ENCODE measurements around the gene KRTAP10-4.

The KRTAP10-4 gene

GRCh38 chr21:44539046-44539445 lies 34.5 kb upstream of the KRTAP10-4 start:
- no peak for TF ChIP-seq CTCF (IDR thresholded peaks at IDR 0.05; ENCODE audit: low read depth, low read length)

GRCh38 chr21:44539991-44540666 lies 33.4 kb upstream of the KRTAP10-4 start, which contains the start of gene KRTAP10-1:
KRTAP10-1 (minus strand) TSS chr21:44540195; CDS start chr21:44540150, 45 bp downstream.
- no peak within 1 kb of the TSS for H3K4me3 ChIP-seq (ENCODE audit: low read depth, low read length)
- no peak for TF ChIP-seq CTCF (IDR thresholded peaks at IDR 0.05; ENCODE audit: low read depth, low read length)

More at GRCh38 chr21:44539046-44539445, 34.5 kb upstream of the KRTAP10-4 start:
- no peak overlapping the region for H3K4me3 ChIP-seq (ENCODE audit: low read depth, low read length)

GRCh38 chr21:44540741-44541288 lies 32.7 kb upstream of the KRTAP10-4 start:
- no peak for TF ChIP-seq CTCF (IDR thresholded peaks at IDR 0.05; ENCODE audit: low read depth, low read length)
- no peak overlapping the region for H3K4me3 ChIP-seq (ENCODE audit: low read depth, low read length)

- TF ChIP-seq CTCF (IDR thresholded peaks at IDR 0.05; ENCODE audit: low read depth, low read length): no peak
- H3K4me3 ChIP-seq (ENCODE audit: low read depth, low read length): no peak overlapping the region
Measured at GRCh38 chr21:44542716-44543115, 30.8 kb upstream of the KRTAP10-4 start.

- TF ChIP-seq CTCF (IDR thresholded peaks at IDR 0.05; ENCODE audit: low read depth, low read length): no peak
- H3K4me3 ChIP-seq (ENCODE audit: low read depth, low read length): no peak overlapping the region
Measured at GRCh38 chr21:44544566-44544965, 29.0 kb upstream of the KRTAP10-4 start.

- no peak for TF ChIP-seq CTCF (IDR thresholded peaks at IDR 0.05; ENCODE audit: low read depth, low read length)
- no peak overlapping the region for H3K4me3 ChIP-seq (ENCODE audit: low read depth, low read length)
Measured at GRCh38 chr21:44547656-44548331, 25.7 kb upstream of the KRTAP10-4 start.

- no peak overlapping the region for H3K4me3 ChIP-seq (ENCODE audit: low read depth, low read length)
- no peak for TF ChIP-seq CTCF (IDR thresholded peaks at IDR 0.05; ENCODE audit: low read depth, low read length)
Measured at GRCh38 chr21:44548381-44548780, 25.1 kb upstream of the KRTAP10-4 start.
